GM12891 (cell line): Measurements from ENCODE around the gene TSHZ1.

Experiments used
- DNase-seq: peaks from one replicate; pipeline ENCODE4 v3.0.0; 2011; ENCODE audit warnings: low spot score; ENCODE audit not compliant: insufficient read length
- FAIRE-seq: peaks from 2 replicates; lab custom pipeline; 2011; peaks lifted over from hg19 to GRCh38; lab: Jason Lieb, UNC
- PAX5 ChIP-seq: IDR thresholded peaks from 2 replicates; pipeline ENCODE4 v1.6.1; 2011; ENCODE audit warnings: low read length, moderate library complexity, mild to moderate bottlenecking; ENCODE audit not compliant: insufficient read depth, severe bottlenecking
- POLR2A ChIP-seq: IDR thresholded peaks from 2 replicates; pipeline ENCODE4 v1.6.1; 2011; ENCODE audit warnings: low read depth, low read length, control low read depth
- POLR2AphosphoS5 ChIP-seq: IDR thresholded peaks from 2 replicates; pipeline ENCODE4 v1.6.1; 2011; ENCODE audit warnings: low read depth, low read length, control low read depth
- POU2F2 ChIP-seq: IDR thresholded peaks from 2 replicates; pipeline ENCODE4 v1.6.1; 2011; ENCODE audit warnings: low read depth, mild to moderate bottlenecking, control low read depth, low read length, moderate library complexity
- SPI1 ChIP-seq: IDR thresholded peaks from 2 replicates; pipeline ENCODE4 v1.6.1; 2011; ENCODE audit warnings: low read depth, low read length, control low read depth
- TAF1 ChIP-seq: IDR thresholded peaks from 2 replicates; pipeline ENCODE4 v1.6.1; 2011; ENCODE audit warnings: low read depth, low read length, control low read depth

Gene TSHZ1

DNA sequence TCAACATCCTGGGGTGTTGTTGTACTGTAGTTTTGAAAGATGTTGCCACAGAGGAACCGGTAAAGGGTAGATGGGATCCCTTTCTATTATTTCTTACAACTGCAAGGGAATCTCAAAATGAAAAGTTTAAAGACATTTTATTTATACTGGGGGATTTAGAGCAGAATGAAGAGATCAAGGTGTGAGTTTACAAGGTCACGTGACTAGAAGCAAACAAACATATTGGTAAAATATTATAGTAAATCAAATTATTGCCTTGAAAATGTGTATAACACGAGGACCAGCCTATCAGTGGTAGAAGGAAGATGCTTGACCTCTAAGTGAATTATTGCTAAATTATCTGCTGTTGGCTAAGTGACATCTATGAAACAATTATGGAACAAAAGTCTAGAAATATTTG, 119.7 kb downstream of the TSHZ1 start:
- no peak for FAIRE-seq
- TF ChIP-seq TAF1 = no peak
- no peak for TF ChIP-seq SPI1
- no peak for TF ChIP-seq POLR2AphosphoS5
- TF ChIP-seq POLR2A = no peak
- TF ChIP-seq PAX5 = no peak
- TF ChIP-seq POU2F2 = no peak
- DNase-seq = no peak

DNA sequence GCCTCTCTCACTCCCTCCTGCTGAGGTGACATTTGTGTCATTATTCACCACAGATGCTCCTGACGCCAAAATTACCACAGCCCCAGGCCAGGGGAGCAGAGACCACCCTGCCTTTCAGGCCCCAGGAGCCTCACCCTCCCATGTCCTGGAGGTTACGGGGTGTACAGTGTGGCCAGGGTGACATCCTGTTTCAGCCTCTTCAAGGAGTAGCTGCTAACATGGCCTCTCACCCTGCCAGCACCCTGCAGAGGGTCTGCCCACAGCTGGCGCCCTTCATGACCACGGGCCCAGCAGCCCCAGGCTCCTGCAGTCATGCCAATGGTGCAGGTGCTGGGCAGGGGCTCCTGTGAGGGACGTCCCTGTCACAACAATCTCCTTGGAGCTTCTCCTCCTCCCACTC, 124.3 kb downstream of the TSHZ1 start:
- no peak for FAIRE-seq

DNA sequence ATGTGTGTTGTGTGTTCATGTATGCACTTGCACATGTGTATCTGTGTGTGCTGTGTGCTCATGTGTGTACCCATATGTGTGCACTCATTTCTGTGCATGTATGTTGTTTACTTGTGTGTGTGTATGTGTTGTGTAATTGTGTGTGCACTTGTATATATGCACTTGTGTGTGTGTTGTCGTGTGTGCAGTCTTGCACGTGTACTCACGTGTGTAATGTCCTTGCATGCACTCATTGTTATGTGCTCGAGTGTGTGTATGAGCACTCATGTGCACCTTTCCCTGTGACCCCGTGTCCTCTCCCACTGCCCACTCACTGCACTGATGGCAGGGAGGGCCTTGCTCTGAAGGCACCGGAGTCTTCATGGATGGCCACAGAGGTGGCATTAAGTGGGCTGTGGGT, 124.9 kb downstream of the TSHZ1 start:
- DNase-seq (no peak), FAIRE-seq (peak; percentile 58)
- TF ChIP-seq POU2F2 = no peak

More for the DNA sequence above, 124.3 kb downstream of the TSHZ1 start:
- TF ChIP-seq POLR2A = no peak
- TF ChIP-seq POLR2AphosphoS5 = no peak
- no peak for TF ChIP-seq TAF1
- TF ChIP-seq PAX5 = no peak
- TF ChIP-seq POU2F2 = no peak
- TF ChIP-seq SPI1 = no peak
- no peak for DNase-seq

DNA sequence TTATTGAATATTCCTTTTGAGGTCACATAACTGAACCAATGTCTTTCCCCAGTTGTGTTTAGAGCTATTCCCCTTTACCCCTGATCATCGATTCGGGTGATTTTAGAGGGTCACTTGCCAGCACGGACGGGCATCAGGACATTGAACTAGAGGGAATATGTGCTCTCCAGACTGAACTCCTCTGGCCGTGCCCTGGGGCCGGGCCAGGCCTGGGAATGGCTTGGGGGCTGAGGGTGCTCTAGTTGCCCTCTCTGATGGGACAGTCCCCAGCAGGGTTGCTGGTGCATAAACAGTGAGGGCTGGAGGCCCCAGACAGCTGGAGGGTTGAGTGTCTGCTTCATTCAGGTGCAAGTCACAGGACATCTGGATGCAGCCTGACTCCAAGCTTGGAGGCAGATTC, 126.2 kb downstream of the TSHZ1 start:
- FAIRE-seq (no peak), DNase-seq (no peak)
- TF ChIP-seq POLR2A = no peak
- TF ChIP-seq TAF1 = no peak
- TF ChIP-seq SPI1 = no peak
- TF ChIP-seq PAX5 = no peak
- TF ChIP-seq POU2F2 = no peak
- no peak for TF ChIP-seq POLR2AphosphoS5

DNA sequence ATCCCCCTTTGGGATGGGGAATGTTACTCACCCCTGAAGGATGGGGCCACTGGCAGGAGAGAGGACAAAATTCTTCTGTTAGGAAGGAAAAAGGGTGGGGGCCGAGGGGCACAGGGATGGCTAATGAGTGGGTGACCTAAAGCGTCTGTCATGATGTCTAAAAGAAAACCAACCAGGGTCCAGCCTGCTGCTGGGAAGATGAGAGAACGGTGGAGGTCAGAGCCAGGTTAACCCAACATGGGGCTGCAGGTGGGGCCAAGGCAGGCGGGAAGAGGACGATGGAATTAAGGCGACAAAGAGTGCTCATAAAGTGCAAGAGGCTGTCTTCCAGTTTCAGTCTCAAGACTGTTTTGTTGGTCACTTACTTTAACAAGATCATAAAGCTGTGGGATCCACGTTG, 126.8 kb downstream of the TSHZ1 start:
- DNase-seq (no peak), FAIRE-seq (no peak)
- TF ChIP-seq PAX5 = no peak
- no peak for TF ChIP-seq POLR2A
- no peak for TF ChIP-seq POLR2AphosphoS5
- TF ChIP-seq SPI1 = no peak
- TF ChIP-seq POU2F2 = no peak
- TF ChIP-seq TAF1 = no peak

DNA sequence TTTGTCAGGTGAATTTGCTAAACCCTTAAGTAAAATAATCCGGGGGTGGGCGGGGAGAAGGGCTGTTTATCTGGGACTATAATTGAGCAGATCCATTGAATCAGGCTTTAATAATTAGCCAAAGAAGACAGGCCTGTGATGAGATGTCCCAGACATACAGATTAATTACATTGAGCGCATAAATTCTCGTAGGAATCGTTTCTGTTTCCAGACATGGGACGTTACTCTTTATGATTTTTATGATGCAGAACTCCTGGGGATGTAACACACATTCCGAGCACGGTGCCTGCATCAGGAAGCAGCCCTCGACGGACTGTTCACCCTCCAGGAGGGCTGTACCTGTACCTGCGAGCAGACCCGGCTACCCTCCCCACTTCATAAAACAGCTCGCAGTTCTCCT, 128.0 kb downstream of the TSHZ1 start:
- TF ChIP-seq PAX5 (no peak), TAF1 (no peak), POLR2AphosphoS5 (no peak), POU2F2 (no peak), POLR2A (no peak), SPI1 (no peak)
- FAIRE-seq (no peak), DNase-seq (no peak)
